OCI-LY1 (cell line): ENCODE results near the gene MAML2.

Experiments
- EZH2 ChIP-seq: fragments of 200-600 bp; sonication (generic), shearing (Covaris generic); IDR thresholded peaks from 2 replicates; pipeline ENCODE4 v1.8.0; 2017; ENCODE audit warnings: borderline replicate concordance, mixed run types, mild to moderate bottlenecking, antibody characterized with exemption, low read length, moderate library complexity, mixed read lengths
- TF ChIP-seq, protein P1 (sequence below): fragments of 200-600 bp; sonication (generic), shearing (Covaris generic); IDR thresholded peaks from 2 replicates; pipeline ENCODE4 v1.5.1; 2017; ENCODE audit warnings: mild to moderate bottlenecking, antibody characterized with exemption, low read length, moderate library complexity, mixed read lengths

DNA sequence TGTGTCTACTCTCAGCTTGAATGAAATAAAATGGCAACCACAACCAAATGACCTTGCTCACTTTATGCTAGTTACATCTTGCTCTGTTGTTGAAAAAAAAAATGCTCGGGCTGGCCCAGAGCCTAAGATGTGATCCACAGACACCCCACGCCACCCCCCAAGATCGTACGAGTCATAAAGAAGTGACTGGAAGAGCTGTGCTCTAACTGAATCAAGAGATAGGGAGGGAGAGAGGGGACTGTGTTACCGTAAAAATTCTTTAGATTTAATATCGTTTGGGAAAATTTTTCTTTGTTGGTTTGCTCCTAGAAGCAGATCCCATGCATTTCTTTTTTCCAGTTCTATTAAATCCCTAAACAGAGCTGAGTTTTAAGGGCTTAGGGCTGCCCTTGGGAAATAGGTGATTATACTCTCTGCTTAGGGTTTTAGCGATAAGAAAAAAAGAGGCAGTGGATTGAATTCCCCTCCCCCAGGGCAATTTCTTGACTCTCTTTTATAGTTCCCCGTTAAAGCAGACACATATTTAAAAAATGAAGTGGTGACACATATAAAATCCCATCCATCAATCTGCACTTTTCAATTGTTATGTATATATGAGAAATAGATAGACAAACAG, 14.5 kb downstream of the MAML2 start:
- TF ChIP-seq EZH2, result no peak
- TF ChIP-seq, protein P1, sequence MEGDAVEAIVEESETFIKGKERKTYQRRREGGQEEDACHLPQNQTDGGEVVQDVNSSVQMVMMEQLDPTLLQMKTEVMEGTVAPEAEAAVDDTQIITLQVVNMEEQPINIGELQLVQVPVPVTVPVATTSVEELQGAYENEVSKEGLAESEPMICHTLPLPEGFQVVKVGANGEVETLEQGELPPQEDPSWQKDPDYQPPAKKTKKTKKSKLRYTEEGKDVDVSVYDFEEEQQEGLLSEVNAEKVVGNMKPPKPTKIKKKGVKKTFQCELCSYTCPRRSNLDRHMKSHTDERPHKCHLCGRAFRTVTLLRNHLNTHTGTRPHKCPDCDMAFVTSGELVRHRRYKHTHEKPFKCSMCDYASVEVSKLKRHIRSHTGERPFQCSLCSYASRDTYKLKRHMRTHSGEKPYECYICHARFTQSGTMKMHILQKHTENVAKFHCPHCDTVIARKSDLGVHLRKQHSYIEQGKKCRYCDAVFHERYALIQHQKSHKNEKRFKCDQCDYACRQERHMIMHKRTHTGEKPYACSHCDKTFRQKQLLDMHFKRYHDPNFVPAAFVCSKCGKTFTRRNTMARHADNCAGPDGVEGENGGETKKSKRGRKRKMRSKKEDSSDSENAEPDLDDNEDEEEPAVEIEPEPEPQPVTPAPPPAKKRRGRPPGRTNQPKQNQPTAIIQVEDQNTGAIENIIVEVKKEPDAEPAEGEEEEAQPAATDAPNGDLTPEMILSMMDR, result no peak
